Measurements from ENCODE around the gene SVIP. TPM values are rescaled to one million over a fixed set of nuclear protein-coding genes. Genes with fewer than 3 reads are reported as not detected.

Gene SVIP
- total and polyA plus RNA-seq, 4 donors = 7.7 to 20.5 (median 13.2) TPM

- DNase-seq = no peak
- H3K27ac ChIP-seq (ENCODE audit: low read depth in 1 of 2, low read length in 1 of 2) = no peak overlapping the region
- no peaks in the 10 kb centered on the region for H3K27me3 ChIP-seq (ENCODE audit: control insufficient read depth in 3 of 3, insufficient read depth in 3 of 3, low read length in 2 of 3)
- H3K4me3 ChIP-seq = no peak overlapping the region
- H3K36me3 ChIP-seq (ENCODE audit: control insufficient read depth in 4 of 4, insufficient read depth in 4 of 4, low read length in 4 of 4) = no peaks in the 10 kb centered on the region
- no peak for ATAC-seq (ENCODE audit: insufficient read depth, low FRiP score)
- no peak for TF ChIP-seq CTCF (IDR thresholded peaks at IDR 0.05; ENCODE audit: control extremely low read depth, extremely low read depth)
- H3K9ac ChIP-seq (ENCODE audit: insufficient read depth in 1 of 2, low read length in 2 of 2) = no peak overlapping the region
- H3K9me3 ChIP-seq (ENCODE audit: control insufficient read depth in 4 of 4, insufficient read depth in 3 of 4, low read length in 3 of 4) = no peaks in the 10 kb centered on the region
- no peaks in the 10 kb centered on the region for H3K4me1 ChIP-seq (ENCODE audit: control insufficient read depth in 5 of 5, insufficient read depth in 5 of 5, low read length in 5 of 5)
Observed at GRCh38 chr11:22785251-22785650, 44.4 kb downstream of the SVIP start.

GRCh38 chr11:22780952-22781593 lies 48.5 kb downstream of the SVIP start:
- Histone ChIP-seq H3K27ac (ENCODE audit: low read depth in 1 of 2, low read length in 1 of 2) (no peak overlapping the region), H3K4me1 (ENCODE audit: control insufficient read depth in 5 of 5, insufficient read depth in 5 of 5, low read length in 5 of 5) (no peaks in the 10 kb centered on the region), H3K4me3 (no peak overlapping the region), H3K9ac (ENCODE audit: insufficient read depth in 1 of 2, low read length in 2 of 2) (no peak overlapping the region), H3K27me3 (ENCODE audit: control insufficient read depth in 3 of 3, insufficient read depth in 3 of 3, low read length in 2 of 3) (no peaks in the 10 kb centered on the region), H3K9me3 (ENCODE audit: control insufficient read depth in 4 of 4, insufficient read depth in 3 of 4, low read length in 3 of 4) (no peaks in the 10 kb centered on the region), H3K36me3 (ENCODE audit: control insufficient read depth in 4 of 4, insufficient read depth in 4 of 4, low read length in 4 of 4) (no peaks in the 10 kb centered on the region)
- ATAC-seq (ENCODE audit: insufficient read depth, low FRiP score) (no peak), DNase-seq (peak in 1 of 3 donors; percentile 12)
- WGBS, 2 donors = 37 to 45% methylated on average over 3 of the region's 3 CpGs
- TF ChIP-seq CTCF (IDR thresholded peaks at IDR 0.05; ENCODE audit: control extremely low read depth, extremely low read depth) = no peak

- Histone ChIP-seq H3K4me1 (ENCODE audit: control insufficient read depth in 5 of 5, insufficient read depth in 5 of 5, low read length in 5 of 5) (no peaks in the 10 kb centered on the region), H3K4me3 (no peak overlapping the region), H3K27me3 (ENCODE audit: control insufficient read depth in 3 of 3, insufficient read depth in 3 of 3, low read length in 2 of 3) (no peaks in the 10 kb centered on the region), H3K36me3 (ENCODE audit: control insufficient read depth in 4 of 4, insufficient read depth in 4 of 4, low read length in 4 of 4) (no peaks in the 10 kb centered on the region), H3K27ac (ENCODE audit: low read depth in 1 of 2, low read length in 1 of 2) (no peak overlapping the region), H3K9me3 (ENCODE audit: control insufficient read depth in 4 of 4, insufficient read depth in 3 of 4, low read length in 3 of 4) (no peaks in the 10 kb centered on the region), H3K9ac (ENCODE audit: insufficient read depth in 1 of 2, low read length in 2 of 2) (no peak overlapping the region)
- ATAC-seq (ENCODE audit: insufficient read depth, low FRiP score) (no peak), DNase-seq (no peak)
- 90 to 91% methylated on average over 5 of the region's 5 CpGs for WGBS, 2 donors
- TF ChIP-seq CTCF (IDR thresholded peaks at IDR 0.05; ENCODE audit: control extremely low read depth, extremely low read depth) = no peak
Observed at GRCh38 chr11:22779850-22780249, 49.8 kb downstream of the SVIP start.

GRCh38 chr11:22778642-22779041 lies 51.0 kb downstream of the SVIP start:
- Histone ChIP-seq H3K9ac (ENCODE audit: insufficient read depth in 1 of 2, low read length in 2 of 2) (no peak overlapping the region), H3K36me3 (ENCODE audit: control insufficient read depth in 4 of 4, insufficient read depth in 4 of 4, low read length in 4 of 4) (no peaks in the 10 kb centered on the region), H3K4me1 (ENCODE audit: control insufficient read depth in 5 of 5, insufficient read depth in 5 of 5, low read length in 5 of 5) (no peaks in the 10 kb centered on the region), H3K27me3 (ENCODE audit: control insufficient read depth in 3 of 3, insufficient read depth in 3 of 3, low read length in 2 of 3) (no peaks in the 10 kb centered on the region), H3K27ac (ENCODE audit: low read depth in 1 of 2, low read length in 1 of 2) (no peak overlapping the region), H3K4me3 (no peak overlapping the region), H3K9me3 (ENCODE audit: control insufficient read depth in 4 of 4, insufficient read depth in 3 of 4, low read length in 3 of 4) (no peaks in the 10 kb centered on the region)
- ATAC-seq (ENCODE audit: insufficient read depth, low FRiP score) = no peak
- no peak for TF ChIP-seq CTCF (IDR thresholded peaks at IDR 0.05; ENCODE audit: control extremely low read depth, extremely low read depth)
- DNase-seq = peak in 1 of 3 donors; percentile 22

Measured in lung (tissue), 12 donors.